ENCODE data around the gene CLIP3.

CLIP3 gene

GRCh38 chr19:35975608-35976214 lies 57.0 kb downstream of the CLIP3 start:
- no peak for TF ChIP-seq ZFX (IDR thresholded peaks at IDR 0.05; ENCODE audit: borderline replicate concordance)
- TF ChIP-seq, protein P1, sequence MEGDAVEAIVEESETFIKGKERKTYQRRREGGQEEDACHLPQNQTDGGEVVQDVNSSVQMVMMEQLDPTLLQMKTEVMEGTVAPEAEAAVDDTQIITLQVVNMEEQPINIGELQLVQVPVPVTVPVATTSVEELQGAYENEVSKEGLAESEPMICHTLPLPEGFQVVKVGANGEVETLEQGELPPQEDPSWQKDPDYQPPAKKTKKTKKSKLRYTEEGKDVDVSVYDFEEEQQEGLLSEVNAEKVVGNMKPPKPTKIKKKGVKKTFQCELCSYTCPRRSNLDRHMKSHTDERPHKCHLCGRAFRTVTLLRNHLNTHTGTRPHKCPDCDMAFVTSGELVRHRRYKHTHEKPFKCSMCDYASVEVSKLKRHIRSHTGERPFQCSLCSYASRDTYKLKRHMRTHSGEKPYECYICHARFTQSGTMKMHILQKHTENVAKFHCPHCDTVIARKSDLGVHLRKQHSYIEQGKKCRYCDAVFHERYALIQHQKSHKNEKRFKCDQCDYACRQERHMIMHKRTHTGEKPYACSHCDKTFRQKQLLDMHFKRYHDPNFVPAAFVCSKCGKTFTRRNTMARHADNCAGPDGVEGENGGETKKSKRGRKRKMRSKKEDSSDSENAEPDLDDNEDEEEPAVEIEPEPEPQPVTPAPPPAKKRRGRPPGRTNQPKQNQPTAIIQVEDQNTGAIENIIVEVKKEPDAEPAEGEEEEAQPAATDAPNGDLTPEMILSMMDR (IDR thresholded peaks at IDR 0.05): no peak
- no peak overlapping the region for H3K27ac ChIP-seq

- no peak overlapping the region for H3K27ac ChIP-seq
- no peak for TF ChIP-seq ZFX (IDR thresholded peaks at IDR 0.05; ENCODE audit: borderline replicate concordance)
- TF ChIP-seq, protein P1 (IDR thresholded peaks at IDR 0.05): no peak
These were observed 59.2 kb downstream of the CLIP3 start for GRCh38 chr19:35973487-35973886.

DNA sequence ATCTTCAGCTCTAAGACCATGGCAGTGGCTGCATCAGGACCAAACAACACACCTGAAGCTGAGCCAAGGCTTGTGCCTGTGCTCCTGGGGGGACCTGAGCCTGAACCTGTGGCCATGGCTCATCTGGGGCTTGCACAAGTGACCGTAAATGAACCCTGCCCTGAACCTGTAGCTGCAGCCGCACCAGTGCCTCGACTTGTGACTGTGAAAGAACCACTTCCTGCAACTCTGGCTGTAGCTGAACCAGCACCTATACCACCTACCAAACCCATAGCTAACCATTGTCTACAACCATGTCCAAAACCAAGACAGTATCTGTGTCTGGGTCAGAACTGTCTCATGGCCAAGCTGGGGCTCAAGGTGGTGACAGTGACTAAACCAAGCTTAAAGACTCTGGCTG lies 65.9 kb downstream of the CLIP3 start:
- no peak for TF ChIP-seq ZFX (IDR thresholded peaks at IDR 0.05; ENCODE audit: borderline replicate concordance)
- TF ChIP-seq, protein P1 (IDR thresholded peaks at IDR 0.05): no peak
- no peak overlapping the region for H3K27ac ChIP-seq
